T47D (cell line): ENCODE data around the gene REM2.

Experiments
- DNase-seq, 2 experiments: peaks; one replicate each; pipeline versions ENCODE4 v3.0.0 to v3.0.0-alpha.2; 2011 to 2012; ENCODE audit warnings: low read depth in 1 of 2, low spot score in 1 of 2
- JUND ChIP-seq: IDR thresholded peaks from 2 replicates; pipeline ENCODE4 v1.6.1; 2012; ENCODE audit warnings: low read depth
- in situ Hi-C: cut with HindIII; loops from 2 replicates; pipeline ENCODE4 v1.10.0; 2016; ENCODE audit warnings: low sequenced_read_pairs, low pct_unique_long_range_greater_than_20kb

Gene REM2

DNA sequence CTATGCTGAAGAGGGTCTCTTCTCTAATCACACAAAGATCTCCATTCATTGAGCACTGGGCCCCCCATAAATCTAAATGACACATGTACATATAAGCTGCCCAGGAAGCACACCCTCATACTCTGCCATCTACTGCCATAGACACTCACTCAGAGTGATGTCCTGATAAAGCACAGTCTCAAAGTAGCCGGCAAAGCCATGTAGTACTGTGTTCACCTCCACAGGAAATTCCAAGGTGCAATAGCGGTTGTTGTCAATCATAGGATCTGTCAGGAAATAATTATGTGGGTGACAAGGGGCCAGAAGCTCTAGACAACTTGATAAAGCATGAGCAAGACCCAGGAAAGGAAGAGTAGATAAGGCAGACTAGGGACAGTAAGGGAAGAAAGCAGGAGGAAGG lies 39.3 kb downstream of the REM2 start:
- DNase-seq: no peak
- in situ Hi-C loops: no loop called here

DNA sequence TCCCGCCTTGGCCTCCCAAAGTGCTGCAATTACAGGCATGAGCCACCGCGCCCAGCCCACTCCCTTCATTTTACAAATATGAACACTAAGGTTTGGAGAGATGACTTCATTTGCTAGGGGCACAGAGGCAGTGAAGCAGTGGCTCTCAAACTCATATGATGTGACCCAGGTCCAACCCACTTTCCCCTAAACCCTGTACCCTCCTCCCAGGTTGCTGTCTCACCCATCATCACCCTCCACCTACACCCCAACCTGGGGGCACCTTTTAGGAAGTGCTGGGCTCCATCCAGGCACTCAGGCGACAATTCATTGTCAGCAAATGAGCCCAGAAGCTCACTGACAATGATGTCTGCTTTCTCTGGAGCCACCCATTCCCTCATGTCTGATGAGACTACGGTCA lies 40.7 kb downstream of the REM2 start:
- DNase-seq: no peak
- TF ChIP-seq JUND: no peak
- in situ Hi-C loops: no loop called here

More for the DNA sequence above, 39.3 kb downstream of the REM2 start:
- TF ChIP-seq JUND: no peak

DNA sequence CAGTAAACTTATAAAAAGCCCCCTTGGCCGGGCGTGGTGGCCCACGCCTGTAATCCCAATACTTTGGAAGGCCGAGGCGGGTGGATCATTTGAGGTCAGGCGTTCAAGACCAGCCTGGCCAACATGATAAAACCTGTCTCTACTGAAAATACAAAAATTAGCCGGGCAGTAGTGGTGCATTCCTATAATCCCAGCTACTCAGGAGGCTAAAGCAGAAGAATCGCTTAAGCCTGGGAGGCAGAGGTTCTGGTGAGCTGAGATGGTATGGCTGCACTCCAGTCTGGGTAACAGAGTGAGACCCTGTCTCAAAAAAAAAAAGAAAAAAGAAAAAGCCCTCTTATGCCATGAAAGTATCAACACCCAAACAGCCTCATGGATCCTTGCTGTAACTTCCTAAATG lies 42.5 kb downstream of the REM2 start:
- DNase-seq: no peak
- no peak for TF ChIP-seq JUND

DNA sequence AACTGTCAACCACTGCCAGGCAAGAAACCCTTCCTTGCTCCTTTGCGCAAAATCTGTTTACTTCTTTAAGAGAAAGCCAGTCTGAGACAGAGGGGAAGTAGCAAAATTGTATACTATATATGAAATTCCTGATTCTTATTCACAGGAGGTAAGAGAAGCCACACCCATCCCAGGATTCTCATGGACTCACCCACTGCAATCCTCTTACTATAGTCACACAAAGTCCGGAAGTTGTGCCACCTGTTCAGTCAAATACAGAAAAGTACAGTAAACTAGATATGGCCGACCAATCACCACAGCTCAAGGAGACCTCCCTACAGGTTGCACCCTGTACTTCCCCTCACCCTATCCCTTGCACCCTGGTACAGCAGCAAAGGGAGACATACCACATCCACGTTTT lies 43.3 kb downstream of the REM2 start:
- no peak for TF ChIP-seq JUND
- no peak for DNase-seq
- in situ Hi-C loops: no loop called here

More for the DNA sequence above, 42.5 kb downstream of the REM2 start:
- in situ Hi-C loops: no loop called here

DNA sequence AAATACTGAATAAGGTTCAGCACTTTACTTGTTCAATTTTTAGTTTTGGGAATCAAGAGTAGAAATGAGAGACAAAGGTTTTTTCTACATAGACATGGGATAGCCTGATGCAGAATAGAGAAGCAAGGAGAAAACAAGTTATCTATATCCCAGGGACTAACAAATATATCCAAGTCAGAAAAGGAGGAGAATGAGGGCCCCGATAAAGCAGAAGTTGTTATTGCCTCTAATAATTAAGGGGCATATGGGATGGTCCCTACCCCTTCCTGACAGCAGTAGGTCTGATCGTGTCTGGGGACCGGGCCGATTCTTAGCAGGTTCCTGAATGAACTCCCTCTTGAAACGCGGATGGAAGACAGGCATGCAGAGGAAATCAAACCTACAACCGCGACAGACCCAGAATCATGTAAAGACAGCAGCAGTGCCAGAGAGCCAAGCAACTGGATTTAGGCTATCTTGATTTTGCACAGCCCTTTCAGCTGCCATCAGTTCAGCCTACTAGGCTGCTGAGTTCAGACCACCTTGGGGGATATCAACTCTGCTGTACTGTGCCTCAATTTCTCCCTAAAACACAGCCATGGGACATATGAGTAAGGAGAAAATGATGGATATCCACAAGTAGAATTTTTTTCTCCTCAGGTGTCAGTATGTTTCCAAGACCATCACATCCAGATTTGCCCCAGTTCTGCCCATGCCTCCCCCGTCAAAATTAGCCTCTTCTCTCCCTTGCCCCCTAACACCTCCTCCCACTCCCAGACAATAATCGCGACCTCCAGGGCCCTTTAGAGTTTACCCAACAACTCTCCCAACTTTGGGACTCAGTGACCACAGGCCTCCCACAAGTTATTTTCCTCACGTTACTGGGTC lies 45.4 kb downstream of the REM2 start:
- no peak for DNase-seq
- no peak for TF ChIP-seq JUND
- in situ Hi-C loops: no loop called here

DNA sequence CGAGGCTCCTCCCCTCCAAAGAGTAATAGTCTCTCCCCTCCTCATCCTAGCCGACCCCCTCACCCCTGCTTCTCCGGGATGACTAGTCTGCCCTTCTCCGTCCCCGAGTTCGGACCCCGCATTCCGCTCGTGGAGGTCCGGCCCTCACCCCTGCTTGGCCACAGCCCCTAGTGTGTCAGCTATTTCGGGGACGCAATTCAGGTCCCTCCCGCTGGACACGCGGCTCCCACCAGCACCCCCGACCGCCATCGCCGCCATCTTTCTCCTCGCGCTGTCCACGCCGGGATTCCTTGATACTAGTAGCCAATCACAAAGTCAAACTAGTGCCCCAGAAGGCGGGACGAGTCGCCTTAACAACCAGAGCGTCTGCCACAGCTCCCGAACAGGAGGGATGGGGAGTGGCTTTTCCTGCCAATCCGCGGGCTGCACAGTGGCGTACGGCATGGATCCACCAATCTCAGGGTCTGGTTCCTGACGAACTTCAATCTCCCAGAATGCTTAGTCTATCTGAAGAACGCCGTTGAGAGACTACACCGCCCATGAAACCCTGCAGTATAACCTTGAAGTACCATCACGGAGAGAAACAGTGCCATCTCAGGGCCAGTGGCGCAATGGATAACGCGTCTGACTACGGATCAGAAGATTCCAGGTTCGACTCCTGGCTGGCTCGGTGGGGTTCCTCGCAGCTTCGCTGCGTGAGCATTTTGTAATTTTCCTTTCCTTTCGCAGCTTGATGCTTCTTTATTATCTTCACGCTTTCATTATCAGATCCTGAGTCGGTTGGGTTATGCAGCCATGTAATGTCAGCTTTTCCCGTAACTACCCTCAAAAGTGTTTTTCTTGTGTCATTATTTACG lies 46.3 kb downstream of the REM2 start, which contains the start of gene PRMT5:
TSS of gene PRMT5 (minus strand) at position 273 of the 857 bp plus-strand sequence. CDS start at position 258, 15 bp downstream.
- in situ Hi-C loops: no loop called here
- TF ChIP-seq JUND: no peak
- DNase-seq: peak; percentile 83 to 98

DNA sequence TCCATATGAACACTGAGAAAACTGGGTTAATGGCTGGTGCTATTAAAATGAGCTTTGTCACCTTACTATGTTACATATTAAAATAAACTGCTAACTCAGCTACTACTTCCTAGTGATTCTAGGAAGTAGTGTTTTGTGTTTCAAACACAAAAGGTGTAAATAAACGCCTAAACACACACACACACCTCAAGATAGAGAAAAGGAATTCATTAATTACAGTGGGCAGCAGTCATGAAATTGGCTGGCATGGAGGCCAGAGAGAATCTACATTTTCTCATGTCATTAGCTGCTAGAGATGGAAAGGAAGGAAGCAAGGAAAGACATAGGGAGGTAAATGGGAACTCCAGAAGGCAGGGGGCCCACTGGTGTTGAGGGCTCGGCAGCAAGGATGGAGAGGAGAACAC lies 46.9 kb downstream of the REM2 start:
- in situ Hi-C loops: no loop called here
- DNase-seq: no peak
- TF ChIP-seq JUND: no peak

DNA sequence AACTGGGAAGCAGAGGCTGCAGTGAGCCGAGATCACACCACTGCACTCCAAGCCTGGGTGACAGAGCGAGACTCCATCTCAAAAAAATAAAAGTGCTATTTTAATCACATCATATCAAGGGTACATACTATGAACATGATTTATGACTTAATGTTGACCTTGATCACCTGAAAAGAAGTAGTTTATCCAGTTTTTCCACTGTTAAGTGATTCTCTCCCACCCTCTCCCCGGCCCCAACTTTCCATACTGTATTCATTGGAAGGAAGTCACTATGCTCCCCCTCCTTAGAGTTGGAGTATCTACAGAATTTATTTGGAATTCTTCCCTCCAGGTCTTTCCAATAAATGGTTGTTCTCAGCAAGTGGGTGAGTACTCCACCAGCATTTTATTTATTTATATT lies 49.1 kb downstream of the REM2 start:
- no peak for DNase-seq
- in situ Hi-C loops: no loop called here
- TF ChIP-seq JUND: no peak

DNA sequence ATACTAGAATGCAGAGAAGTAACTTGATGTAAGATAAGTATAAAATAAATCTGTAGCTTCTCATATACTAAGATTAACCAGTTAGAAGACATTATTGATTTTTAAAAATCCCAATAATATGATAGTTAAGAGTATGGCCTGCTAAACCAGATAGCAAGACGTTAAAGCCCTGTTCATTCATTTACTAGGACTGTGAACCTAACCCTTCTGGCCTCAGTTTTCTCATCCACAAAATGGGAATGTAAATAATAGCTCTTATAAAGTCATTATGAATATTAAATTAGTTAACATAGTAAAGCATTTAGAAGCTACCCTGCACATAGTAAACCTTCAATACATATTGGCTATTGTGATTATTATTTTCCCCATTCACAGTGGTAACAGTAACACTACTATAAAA lies 52.1 kb downstream of the REM2 start:
- no peak for DNase-seq
- in situ Hi-C loops: no loop called here
- TF ChIP-seq JUND: no peak
